Subcutaneous abdominal adipose tissue (tissue), 5 donors: ENCODE results near the gene C1orf185.
"Not testable (repeated sequence)": the region's sequence is repeated elsewhere in the genome, so short reads cannot be mapped to it uniquely, and the experiment has no call there.

ENCODE experiments used
- H3K27ac ChIP-seq: one replicate; pipeline ENCODE4 v1.7.0; 2013; ENCODE audit warnings: low read depth, mild to moderate bottlenecking, inconsistent platforms, low read length, moderate library complexity
- H3K27me3 ChIP-seq, 5 donors: one replicate each; pipeline ENCODE4 v1.7.0; 2013; ENCODE audit warnings: low read length in 5 of 5, inconsistent platforms in 1 of 5; ENCODE audit not compliant: control insufficient read depth in 5 of 5, insufficient read depth in 4 of 5
- H3K36me3 ChIP-seq, 5 donors: one replicate each; pipeline ENCODE4 v1.7.0; 2013; ENCODE audit warnings: low read length in 5 of 5; ENCODE audit not compliant: control insufficient read depth in 5 of 5, insufficient read depth in 5 of 5
- H3K4me1 ChIP-seq, 5 donors: one replicate each; pipeline ENCODE4 v1.7.0; 2013; ENCODE audit warnings: low read length in 5 of 5, mild to moderate bottlenecking in 3 of 5, moderate library complexity in 1 of 5; ENCODE audit not compliant: control insufficient read depth in 5 of 5, insufficient read depth in 5 of 5
- H3K4me3 ChIP-seq, 5 donors: one replicate each; pipeline ENCODE4 v1.7.0; 2013; ENCODE audit warnings: low read length in 5 of 5, low read depth in 1 of 5
- H3K9ac ChIP-seq, 5 donors: one replicate each; pipeline ENCODE4 v1.7.0; 2013; ENCODE audit warnings: low read length in 5 of 5, mild to moderate bottlenecking in 4 of 5, moderate library complexity in 3 of 5
- H3K9me3 ChIP-seq, 5 donors: one replicate each; pipeline ENCODE4 v1.7.0; 2013; ENCODE audit warnings: low read length in 5 of 5; ENCODE audit not compliant: control insufficient read depth in 5 of 5
- donor health status: healthy.
- donor health status: healthy.
- donor health status: healthy.
- donor health status: healthy.
- donor health status: healthy.

Gene C1orf185

DNA sequence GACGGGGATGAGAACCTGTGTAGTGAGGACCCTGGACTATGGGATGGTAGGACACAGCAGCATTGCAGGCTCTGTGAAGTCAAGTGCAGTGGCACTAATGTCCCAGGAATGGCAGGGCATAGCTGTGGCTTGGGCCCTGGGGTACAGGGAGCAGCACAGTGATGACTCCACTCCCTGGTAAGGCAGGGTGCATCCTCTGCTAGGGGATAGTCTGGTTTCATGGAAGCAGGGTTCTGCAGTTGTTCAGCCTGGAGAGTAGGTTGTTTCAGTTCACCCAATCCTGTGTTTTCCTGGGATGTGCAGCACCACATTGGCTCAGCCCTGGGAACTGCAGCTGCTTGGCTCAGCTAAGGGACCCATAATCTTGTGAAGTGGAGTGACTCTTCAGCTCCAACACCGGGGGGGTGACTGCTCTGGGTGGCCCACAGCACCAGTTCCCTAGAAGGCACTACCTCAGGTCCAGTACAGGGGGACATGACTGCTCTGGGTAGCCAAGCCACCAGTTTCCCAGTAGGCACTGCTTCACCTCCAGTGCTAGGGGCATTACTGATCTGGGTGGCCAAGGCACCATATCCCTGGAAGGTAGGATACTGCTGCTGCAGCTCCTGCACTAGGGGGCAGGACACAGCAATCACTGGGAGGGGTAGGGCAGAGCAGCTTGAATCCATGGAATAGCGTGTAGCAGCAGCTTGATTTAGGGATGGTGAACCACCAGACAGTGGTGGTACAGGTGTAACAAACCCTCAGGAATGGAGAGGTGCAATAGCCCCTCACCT, 15.3 kb upstream of the C1orf185 start:
- Histone ChIP-seq H3K4me1 (no peaks in the 10 kb centered on the region), H3K36me3 (peaks cover 0 to 2% (median 0%) of the 10 kb centered on the region in 5 donors), H3K4me3 (no peak overlapping the region)

DNA sequence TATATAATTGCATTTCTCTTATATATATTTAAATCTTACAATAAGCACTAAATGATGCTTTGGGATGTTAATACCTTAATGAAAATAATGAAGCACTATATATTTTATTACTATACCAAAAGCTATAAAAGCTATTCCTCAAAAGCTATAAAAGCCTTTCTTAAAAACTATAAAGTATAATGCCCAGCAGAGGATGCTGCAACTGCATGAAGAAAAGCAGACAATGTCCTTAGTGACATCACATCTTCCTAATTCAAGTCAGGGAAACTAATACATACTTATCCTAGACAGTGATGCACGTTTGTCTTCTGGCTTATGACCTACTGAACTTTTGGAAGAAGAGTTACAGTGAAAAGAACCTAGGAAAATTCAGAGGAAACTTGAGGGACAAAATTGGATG, 13.6 kb upstream of the C1orf185 start:
- H3K27ac ChIP-seq = no peak overlapping the region
- no peaks in the 10 kb centered on the region for H3K4me1 ChIP-seq
- H3K9me3 ChIP-seq = no peaks in the 10 kb centered on the region
- peaks cover 0 to 2% (median 0%) of the 10 kb centered on the region in 5 donors for H3K36me3 ChIP-seq
- H3K27me3 ChIP-seq = peaks cover 0 to 11% (median 3%) of the 10 kb centered on the region in 5 donors
- H3K4me3 ChIP-seq = no peak overlapping the region
- no peak overlapping the region for H3K9ac ChIP-seq

More for the DNA sequence above, 15.3 kb upstream of the C1orf185 start:
- Histone ChIP-seq H3K9me3 (peaks cover 0 to 3% (median 0%) of the 10 kb centered on the region in 5 donors), H3K27ac (no peak overlapping the region), H3K9ac (no peak overlapping the region), H3K27me3 (peaks cover 0 to 11% (median 3%) of the 10 kb centered on the region in 5 donors)

DNA sequence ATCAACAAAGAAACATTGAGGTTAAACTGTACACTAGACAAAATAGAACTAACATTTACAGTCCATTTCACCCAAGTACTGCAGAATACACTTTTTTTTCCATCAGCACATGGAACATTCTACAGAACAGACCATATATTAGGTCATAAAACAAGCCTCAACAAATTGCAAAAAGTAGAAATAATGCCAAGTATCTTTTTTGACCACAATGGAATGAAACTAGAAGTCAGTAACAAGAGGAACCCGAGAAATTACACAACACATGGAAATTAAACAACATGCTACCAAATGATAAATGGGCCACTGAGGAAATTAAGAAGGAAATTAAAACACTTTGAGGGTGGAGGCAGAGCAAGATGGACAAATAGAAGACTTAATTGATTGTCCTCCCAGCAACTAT, 8.4 kb upstream of the C1orf185 start:
- H3K9me3 ChIP-seq = peaks cover 0 to 3% (median 0%) of the 10 kb centered on the region in 5 donors
- H3K27ac ChIP-seq = no peak overlapping the region
- H3K4me1 ChIP-seq = no peaks in the 10 kb centered on the region
- H3K4me3 ChIP-seq = no peak overlapping the region
- no peak overlapping the region for H3K9ac ChIP-seq
- H3K36me3 ChIP-seq = peaks cover 0 to 2% (median 0%) of the 10 kb centered on the region in 5 donors
- H3K27me3 ChIP-seq = peaks cover 0 to 5% (median 0%) of the 10 kb centered on the region in 5 donors

DNA sequence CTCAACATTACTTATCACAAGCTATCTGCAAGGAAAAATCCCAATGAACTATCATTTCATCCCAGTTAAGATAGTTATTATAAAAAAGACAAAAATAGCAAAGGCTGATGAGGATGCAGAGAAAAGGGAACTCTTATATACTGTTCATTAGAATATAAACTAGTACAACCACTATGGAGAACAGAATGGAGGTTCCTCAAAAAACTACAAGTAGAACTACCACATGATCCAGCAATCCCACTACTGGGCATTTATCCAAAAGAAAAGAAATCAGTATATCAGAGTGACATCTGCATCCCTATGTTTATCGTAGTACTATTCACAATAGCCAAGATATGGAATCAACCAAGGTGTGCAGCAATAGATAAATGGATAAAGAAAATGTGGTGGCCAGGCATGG, 4.9 kb upstream of the C1orf185 start:
- H3K9me3 ChIP-seq = peaks cover 0 to 3% (median 0%) of the 10 kb centered on the region in 5 donors
- H3K27me3 ChIP-seq = peaks cover 0 to 5% (median 0%) of the 10 kb centered on the region in 5 donors
- H3K4me1 ChIP-seq = no peaks in the 10 kb centered on the region
- no peaks in the 10 kb centered on the region for H3K36me3 ChIP-seq
- no peak overlapping the region for H3K9ac ChIP-seq
- H3K27ac ChIP-seq = no peak overlapping the region
- H3K4me3 ChIP-seq = no peak overlapping the region

DNA sequence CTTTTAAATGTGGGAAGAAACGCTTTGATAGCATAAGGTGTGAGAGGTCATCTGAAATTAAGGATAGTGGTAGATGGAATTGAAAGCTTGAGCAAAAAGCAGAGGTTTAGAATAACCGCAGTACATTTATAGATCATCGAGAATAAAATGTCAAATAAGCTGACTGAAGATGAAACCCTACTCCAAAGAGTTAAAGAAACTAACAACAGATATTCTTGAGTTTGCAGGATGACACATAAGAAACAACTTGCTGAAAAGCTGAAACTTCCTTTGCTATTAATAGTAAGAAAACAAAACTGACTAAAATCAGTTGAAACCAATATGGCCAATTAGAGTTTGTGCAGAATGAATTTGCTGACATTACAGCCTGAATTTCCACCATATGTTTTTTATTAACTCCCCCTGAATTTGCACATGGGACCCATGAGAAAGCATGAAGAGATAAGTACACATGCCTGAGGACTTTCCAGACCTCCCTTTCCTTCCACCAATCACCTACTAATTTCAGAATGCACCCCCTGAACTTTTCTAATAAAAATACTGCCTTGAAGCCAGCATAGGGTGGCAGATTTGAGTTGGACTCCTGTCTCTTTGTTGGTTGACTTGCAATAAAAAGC, 1.7 kb upstream of the C1orf185 start:
- H3K36me3 ChIP-seq = no peaks in the 10 kb centered on the region
- H3K4me3 ChIP-seq = no peak overlapping the region
- H3K27ac ChIP-seq = no peak overlapping the region
- no peak overlapping the region for H3K9ac ChIP-seq
- no peaks in the 10 kb centered on the region for H3K4me1 ChIP-seq
- peaks cover 0 to 2% (median 0%) of the 10 kb centered on the region in 5 donors for H3K9me3 ChIP-seq
- peaks cover 0 to 2% (median 0%) of the 10 kb centered on the region in 5 donors for H3K27me3 ChIP-seq

- Histone ChIP-seq H3K27ac (no peak overlapping the region), H3K9ac (no peak overlapping the region), H3K4me3 (no peak overlapping the region)
Observed at GRCh38 chr1:51114137-51114536, 12.1 kb downstream of the C1orf185 start.

DNA sequence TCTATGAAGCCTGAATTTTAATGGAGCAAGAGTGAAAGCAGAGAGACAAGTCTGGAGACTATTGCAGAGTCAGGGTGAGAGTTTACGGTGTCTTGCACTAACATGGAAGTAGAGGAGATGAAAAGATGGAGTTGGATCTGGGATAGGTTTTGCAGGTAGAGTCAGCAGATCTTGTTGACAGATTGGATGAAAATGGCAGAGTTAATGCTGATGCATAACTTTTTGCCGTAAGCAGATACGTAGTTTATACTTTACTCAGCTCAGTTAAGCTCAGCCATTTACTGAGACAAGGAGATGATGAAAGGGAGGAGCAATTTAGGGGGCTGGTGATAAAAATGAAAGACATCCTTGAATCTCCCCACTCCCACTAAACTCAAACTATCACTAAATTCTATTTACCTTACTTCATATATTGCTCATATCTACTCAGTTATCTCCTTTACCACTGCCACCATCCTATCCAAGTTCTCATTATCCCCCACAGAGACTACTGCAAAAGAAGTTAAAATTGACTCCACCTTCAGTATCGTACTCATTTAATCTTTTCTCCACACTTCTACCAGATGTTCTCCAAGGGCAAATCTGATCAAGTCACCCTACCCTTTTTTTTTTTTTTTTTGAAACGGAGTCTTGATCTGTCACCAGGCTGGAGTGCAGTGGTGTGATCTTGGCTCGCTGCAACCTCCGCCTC, 13.8 kb downstream of the C1orf185 start:
- Histone ChIP-seq H3K4me1 (no peaks in the 10 kb centered on the region), H3K27me3 (no peaks in the 10 kb centered on the region), H3K9me3 (no peaks in the 10 kb centered on the region), H3K27ac (no peak overlapping the region), H3K4me3 (no peak overlapping the region), H3K36me3 (no peaks in the 10 kb centered on the region), H3K9ac (no peak overlapping the region)

More at GRCh38 chr1:51114137-51114536, 12.1 kb downstream of the C1orf185 start:
- Histone ChIP-seq H3K36me3 (no peaks in the 10 kb centered on the region), H3K9me3 (no peaks in the 10 kb centered on the region), H3K4me1 (no peaks in the 10 kb centered on the region), H3K27me3 (no peaks in the 10 kb centered on the region)

DNA sequence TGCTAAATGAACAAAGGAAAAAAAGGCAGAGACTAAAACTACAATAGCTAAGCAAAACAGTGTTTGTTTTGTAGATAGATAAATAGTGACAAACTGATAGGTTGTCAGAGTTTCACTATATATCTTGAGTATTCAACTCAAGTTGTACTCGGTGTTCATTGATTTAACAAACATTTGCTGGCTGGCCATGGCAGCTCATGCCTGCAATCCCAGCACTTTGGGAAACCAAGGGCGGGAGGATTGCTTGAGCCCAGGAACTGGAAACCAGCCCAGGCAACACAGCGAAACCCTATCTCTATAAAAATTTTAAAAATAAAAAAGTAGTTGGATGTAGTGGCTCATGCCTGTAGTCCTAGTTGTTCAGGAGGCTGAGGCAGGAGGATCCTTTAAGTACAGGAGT, 17.3 kb downstream of the C1orf185 start:
- H3K4me3 ChIP-seq = no peak overlapping the region
- no peaks in the 10 kb centered on the region for H3K36me3 ChIP-seq
- no peaks in the 10 kb centered on the region for H3K4me1 ChIP-seq
- no peaks in the 10 kb centered on the region for H3K27me3 ChIP-seq
- no peak overlapping the region for H3K9ac ChIP-seq
- H3K27ac ChIP-seq = no peak overlapping the region
- peaks cover 0 to 5% (median 0%) of the 10 kb centered on the region in 5 donors for H3K9me3 ChIP-seq

- Histone ChIP-seq H3K4me3 (no peak overlapping the region), H3K27ac (no peak overlapping the region), H3K9me3 (peaks cover 0 to 5% (median 0%) of the 10 kb centered on the region in 5 donors), H3K36me3 (no peaks in the 10 kb centered on the region), H3K9ac (no peak overlapping the region), H3K4me1 (no peaks in the 10 kb centered on the region), H3K27me3 (no peaks in the 10 kb centered on the region)
Observed at GRCh38 chr1:51120629-51121028, 18.6 kb downstream of the C1orf185 start.

DNA sequence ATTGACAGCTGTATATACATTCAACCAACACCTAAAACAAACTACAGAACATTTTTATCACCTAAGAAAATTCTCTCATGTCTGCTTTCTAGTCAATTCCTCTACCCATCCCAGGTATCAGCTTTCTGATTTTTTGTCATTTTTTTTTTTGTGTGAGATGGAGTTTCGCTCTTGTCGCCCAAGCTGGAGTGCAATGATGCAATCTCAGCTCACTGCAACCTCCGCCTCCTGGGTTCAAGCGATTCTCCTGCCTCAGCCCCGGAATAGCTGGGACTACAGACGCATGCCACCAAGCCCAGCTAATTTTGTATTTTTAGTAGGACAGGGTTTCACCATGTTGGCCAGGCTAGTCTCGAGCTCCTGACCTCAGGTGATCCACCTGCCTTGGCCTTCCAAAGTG, 25.1 kb downstream of the C1orf185 start:
- H3K27me3 ChIP-seq, H3K9ac ChIP-seq, H3K9me3 ChIP-seq, H3K36me3 ChIP-seq, H3K4me3 ChIP-seq, H3K27ac ChIP-seq, H3K4me1 ChIP-seq: not testable (repeated sequence)
